ENCODE data around the gene ATAT1. TPM values are rescaled to one million over a fixed set of nuclear protein-coding genes. Genes with fewer than 3 reads are reported as not detected.

The ATAT1 gene
- polyA plus RNA-seq, 1 donor (not counting 4 experiments of a cell fraction or from before 2014, with no cell fraction given), result 5.4 TPM

- Histone ChIP-seq H3K79me2 (ENCODE audit: control insufficient read depth, insufficient read depth, low read length) (peaks cover 71% of the 10 kb centered on the region), H3K9ac (ENCODE audit: control insufficient read depth, extremely low read depth, insufficient read depth, low read length) (peak overlapping the region; percentile 97), H3K4me1 (ENCODE audit: control insufficient read depth, extremely low read depth, insufficient read depth, low read length) (peaks cover 41% of the 10 kb centered on the region), H3K9me1 (ENCODE audit: control insufficient read depth, extremely low read depth, insufficient read depth, low read length) (no peaks in the 10 kb centered on the region), H3K9me3 (ENCODE audit: control insufficient read depth, low read depth, low read length) (no peaks in the 10 kb centered on the region), H4K20me1 (ENCODE audit: control insufficient read depth, extremely low read depth, insufficient read depth, low read length) (peaks cover 3% of the 10 kb centered on the region), H3K36me3 (ENCODE audit: control insufficient read depth in 2 of 2, extremely low read depth in 1 of 2, insufficient read depth in 2 of 2, low read length in 2 of 2) (peaks cover 7 to 26% of the 10 kb centered on the region in 2 experiments), H2AFZ (ENCODE audit: control insufficient read depth, low read length) (peak overlapping the region; percentile 39), H3K27me3 (ENCODE audit: control insufficient read depth, extremely low read depth, insufficient read depth, low read length) (no peaks in the 10 kb centered on the region), H3K4me2 (ENCODE audit: control insufficient read depth, extremely low read depth, insufficient read depth, low read depth, low read length) (peak overlapping the region; percentile 100), H3K27ac (ENCODE audit: control insufficient read depth, insufficient read depth, low read length) (peak overlapping the region; percentile 94), H3K4me3 (ENCODE audit: control insufficient read depth in 2 of 3, extremely low read depth in 1 of 3, insufficient read depth in 2 of 3, low read depth in 1 of 3, low read length in 3 of 3) (peak overlapping the region; percentile 82 to 90 (median 87))
- DNase-seq (ENCODE audit: low read depth, low spot score), result peak; percentile 97
- no peak for FAIRE-seq
- dilution Hi-C loops (cut with MboI; ENCODE audit: extremely low pct_ligation_motif_present, low sequenced_read_pairs), result no loop called here
- TF ChIP-seq EZH2 (IDR thresholded peaks at IDR 0.05; ENCODE audit: low read length), result no peak
- TF ChIP-seq, protein P1, sequence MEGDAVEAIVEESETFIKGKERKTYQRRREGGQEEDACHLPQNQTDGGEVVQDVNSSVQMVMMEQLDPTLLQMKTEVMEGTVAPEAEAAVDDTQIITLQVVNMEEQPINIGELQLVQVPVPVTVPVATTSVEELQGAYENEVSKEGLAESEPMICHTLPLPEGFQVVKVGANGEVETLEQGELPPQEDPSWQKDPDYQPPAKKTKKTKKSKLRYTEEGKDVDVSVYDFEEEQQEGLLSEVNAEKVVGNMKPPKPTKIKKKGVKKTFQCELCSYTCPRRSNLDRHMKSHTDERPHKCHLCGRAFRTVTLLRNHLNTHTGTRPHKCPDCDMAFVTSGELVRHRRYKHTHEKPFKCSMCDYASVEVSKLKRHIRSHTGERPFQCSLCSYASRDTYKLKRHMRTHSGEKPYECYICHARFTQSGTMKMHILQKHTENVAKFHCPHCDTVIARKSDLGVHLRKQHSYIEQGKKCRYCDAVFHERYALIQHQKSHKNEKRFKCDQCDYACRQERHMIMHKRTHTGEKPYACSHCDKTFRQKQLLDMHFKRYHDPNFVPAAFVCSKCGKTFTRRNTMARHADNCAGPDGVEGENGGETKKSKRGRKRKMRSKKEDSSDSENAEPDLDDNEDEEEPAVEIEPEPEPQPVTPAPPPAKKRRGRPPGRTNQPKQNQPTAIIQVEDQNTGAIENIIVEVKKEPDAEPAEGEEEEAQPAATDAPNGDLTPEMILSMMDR (optimal IDR thresholded peaks at IDR 0.05 in 1 of 3, IDR thresholded peaks at IDR 0.05 in 1 of 3, conservative IDR thresholded peaks at IDR 0.05 in 1 of 3; ENCODE audit: extremely low read depth in 1 of 3, insufficient read depth in 2 of 3, low read length in 3 of 3), result no peak
These were observed 60.4 kb downstream of the ATAT1 start for GRCh38 chr6:30686908-30687658.

DNA sequence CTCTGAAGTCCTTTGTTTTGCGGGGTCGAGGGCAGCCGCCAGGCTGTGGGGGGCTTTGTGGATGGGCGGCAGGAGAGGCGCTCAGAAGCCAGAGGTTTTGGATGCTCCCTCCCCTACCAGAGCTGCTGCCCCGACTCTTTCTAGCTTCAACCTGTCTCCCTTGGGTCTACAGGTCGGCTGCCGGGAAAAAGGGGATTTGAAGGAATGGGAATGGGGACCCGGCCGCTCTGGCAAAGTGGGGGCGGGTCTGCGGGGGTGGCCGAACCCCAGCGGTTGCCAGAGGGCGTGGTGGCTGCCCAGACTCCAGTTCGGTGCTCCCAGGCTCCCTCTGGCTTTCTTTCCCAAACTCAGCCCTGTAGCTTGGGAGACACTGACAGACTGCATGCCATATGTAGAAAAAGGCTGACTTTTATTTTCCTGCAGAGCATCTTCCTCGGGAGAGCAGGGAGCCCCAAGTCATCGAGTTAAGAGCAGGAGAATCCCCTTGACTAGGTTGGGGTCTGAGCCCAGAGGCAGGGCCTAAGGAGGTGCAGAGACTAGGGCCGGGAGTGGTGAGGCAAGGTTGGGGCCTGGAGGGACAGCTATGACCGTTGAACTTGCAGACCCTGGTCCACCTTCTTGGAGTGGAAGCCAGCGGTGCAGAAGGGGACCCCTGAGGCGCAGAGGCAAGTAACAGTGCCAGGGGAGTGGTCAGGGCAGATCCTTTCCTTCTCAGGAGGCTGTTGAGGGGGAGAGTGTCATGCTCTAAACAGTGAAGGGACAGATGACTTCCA, 61.2 kb downstream of the ATAT1 start:
- H3K9me1 ChIP-seq (ENCODE audit: control insufficient read depth, extremely low read depth, insufficient read depth, low read length), result no peaks in the 10 kb centered on the region
- no peak overlapping the region for H2AFZ ChIP-seq (ENCODE audit: control insufficient read depth, low read length)
- peak overlapping the region; percentile 82 to 90 (median 87) for H3K4me3 ChIP-seq (ENCODE audit: control insufficient read depth in 2 of 3, extremely low read depth in 1 of 3, insufficient read depth in 2 of 3, low read depth in 1 of 3, low read length in 3 of 3)
- H3K4me1 ChIP-seq (ENCODE audit: control insufficient read depth, extremely low read depth, insufficient read depth, low read length), result peaks cover 35% of the 10 kb centered on the region
- FAIRE-seq (no peak), DNase-seq (ENCODE audit: low read depth, low spot score) (no peak)
- H4K20me1 ChIP-seq (ENCODE audit: control insufficient read depth, extremely low read depth, insufficient read depth, low read length), result no peaks in the 10 kb centered on the region
- H3K9ac ChIP-seq (ENCODE audit: control insufficient read depth, extremely low read depth, insufficient read depth, low read length), result peak overlapping the region; percentile 97
- H3K27ac ChIP-seq (ENCODE audit: control insufficient read depth, insufficient read depth, low read length), result peak overlapping the region; percentile 94
- no peaks in the 10 kb centered on the region for H3K9me3 ChIP-seq (ENCODE audit: control insufficient read depth, low read depth, low read length)
- H3K36me3 ChIP-seq (ENCODE audit: control insufficient read depth in 2 of 2, extremely low read depth in 1 of 2, insufficient read depth in 2 of 2, low read length in 2 of 2), result peaks cover 7 to 23% of the 10 kb centered on the region in 2 experiments
- H3K27me3 ChIP-seq (ENCODE audit: control insufficient read depth, extremely low read depth, insufficient read depth, low read length), result no peaks in the 10 kb centered on the region
- dilution Hi-C loops (cut with MboI; ENCODE audit: extremely low pct_ligation_motif_present, low sequenced_read_pairs), result no loop called here
- TF ChIP-seq EZH2 (IDR thresholded peaks at IDR 0.05; ENCODE audit: low read length), result no peak
- TF ChIP-seq, protein P1 (optimal IDR thresholded peaks at IDR 0.05 in 1 of 3, IDR thresholded peaks at IDR 0.05 in 1 of 3, conservative IDR thresholded peaks at IDR 0.05 in 1 of 3; ENCODE audit: extremely low read depth in 1 of 3, insufficient read depth in 2 of 3, low read length in 3 of 3), result peak in 1 of 3 experiments; percentile 30
- peak overlapping the region; percentile 98 for H3K4me2 ChIP-seq (ENCODE audit: control insufficient read depth, extremely low read depth, insufficient read depth, low read depth, low read length)
- peaks cover 63% of the 10 kb centered on the region for H3K79me2 ChIP-seq (ENCODE audit: control insufficient read depth, insufficient read depth, low read length)
